HG02970 (cell line): ENCODE measurements around the gene DIP2B.
"Not testable (repeated sequence)": the region's sequence is repeated elsewhere in the genome, so short reads cannot be mapped to it uniquely, and the experiment has no call there.

Source experiments
- ATAC-seq: cut with Tn5 transposase; IDR thresholded peaks from one replicate; pipeline ENCODE4 v1.9.1; 2021; ENCODE audit warnings: mild to moderate bottlenecking, moderate library complexity, moderate number of reproducible peaks; ENCODE audit not compliant: unreplicated experiment, low FRiP score

The DIP2B gene

GRCh38 chr12:50546441-50547318 is 41.9 kb downstream of the DIP2B start:
- no peak for ATAC-seq

GRCh38 chr12:50547742-50548141 is 43.0 kb downstream of the DIP2B start:
- no peak for ATAC-seq

- ATAC-seq: no peak
These were observed 45.1 kb downstream of the DIP2B start for GRCh38 chr12:50549885-50550284.

GRCh38 chr12:50550530-50551223 is 45.9 kb downstream of the DIP2B start:
- ATAC-seq: no peak

GRCh38 chr12:50551866-50552265 is 47.1 kb downstream of the DIP2B start:
- ATAC-seq: no peak

- no peak for ATAC-seq
These were observed 49.9 kb downstream of the DIP2B start for GRCh38 chr12:50554651-50555050.

DNA sequence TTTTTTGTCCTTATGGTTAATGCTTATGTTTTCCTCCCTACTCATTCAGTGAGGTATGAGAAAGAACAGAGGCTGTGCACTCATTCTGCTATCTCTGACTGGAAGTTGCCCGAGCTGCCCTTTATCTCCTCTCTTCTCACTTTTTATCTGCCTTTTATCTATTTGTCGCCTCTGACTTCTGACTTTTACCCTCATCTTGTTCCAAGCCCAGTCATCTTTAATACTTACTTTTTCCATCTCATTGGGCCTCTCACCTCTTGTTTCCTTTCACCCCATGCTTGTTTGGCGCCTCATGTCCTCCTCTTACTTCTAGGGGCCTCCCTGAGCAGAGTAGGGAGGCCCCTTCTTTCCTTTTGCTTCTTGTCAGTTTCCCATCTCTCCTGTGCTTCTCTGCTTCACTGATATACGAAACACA is 50.7 kb downstream of the DIP2B start:
- no peak for ATAC-seq

DNA sequence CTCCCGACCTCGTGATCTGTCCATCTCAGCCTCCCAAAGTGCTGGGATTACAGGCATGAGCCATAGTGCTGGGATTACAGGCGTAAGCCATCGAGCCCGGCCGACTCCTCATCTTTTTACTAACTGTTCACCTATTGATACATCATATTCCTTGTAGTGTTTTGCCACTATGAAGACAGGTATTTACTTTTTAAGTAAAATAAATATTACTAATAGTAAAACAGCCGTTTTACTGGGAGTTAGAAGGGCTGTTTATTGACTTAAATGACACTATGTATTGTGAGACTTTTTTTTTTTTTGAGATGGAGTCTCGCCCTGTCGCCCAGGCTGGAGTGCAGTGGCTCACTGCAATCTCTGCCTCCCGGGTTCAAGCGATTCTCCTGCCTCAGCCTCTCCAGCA is 51.5 kb downstream of the DIP2B start:
- no peak for ATAC-seq

GRCh38 chr12:50556796-50557195 is 52.0 kb downstream of the DIP2B start:
- ATAC-seq: not testable (repeated sequence)

GRCh38 chr12:50557421-50557820 is 52.6 kb downstream of the DIP2B start:
- ATAC-seq: no peak

GRCh38 chr12:50558970-50559369 is 54.2 kb downstream of the DIP2B start:
- ATAC-seq: no peak

GRCh38 chr12:50562520-50563433 is 58.0 kb downstream of the DIP2B start:
- no peak for ATAC-seq

GRCh38 chr12:50563434-50563787 is 58.6 kb downstream of the DIP2B start:
- no peak for ATAC-seq

GRCh38 chr12:50564237-50564947 is 59.6 kb downstream of the DIP2B start:
- ATAC-seq: no peak

DNA sequence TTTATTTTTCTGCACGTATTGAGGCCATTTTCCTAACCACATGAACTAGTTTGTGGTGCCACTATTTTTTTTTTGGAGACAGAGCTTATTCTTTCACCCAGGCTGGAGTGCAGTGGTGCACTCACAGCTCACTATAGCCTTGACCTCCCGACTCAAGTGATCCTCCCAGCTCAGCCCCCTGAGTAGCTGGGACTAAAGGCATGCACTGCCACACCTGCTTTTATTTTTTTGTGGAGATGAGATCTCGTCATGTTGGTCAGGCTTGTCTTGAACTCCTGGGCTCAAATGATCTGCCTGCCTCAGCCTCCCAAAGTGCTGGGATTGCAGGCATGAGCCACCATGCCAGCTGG is 60.1 kb downstream of the DIP2B start:
- ATAC-seq: no peak

DNA sequence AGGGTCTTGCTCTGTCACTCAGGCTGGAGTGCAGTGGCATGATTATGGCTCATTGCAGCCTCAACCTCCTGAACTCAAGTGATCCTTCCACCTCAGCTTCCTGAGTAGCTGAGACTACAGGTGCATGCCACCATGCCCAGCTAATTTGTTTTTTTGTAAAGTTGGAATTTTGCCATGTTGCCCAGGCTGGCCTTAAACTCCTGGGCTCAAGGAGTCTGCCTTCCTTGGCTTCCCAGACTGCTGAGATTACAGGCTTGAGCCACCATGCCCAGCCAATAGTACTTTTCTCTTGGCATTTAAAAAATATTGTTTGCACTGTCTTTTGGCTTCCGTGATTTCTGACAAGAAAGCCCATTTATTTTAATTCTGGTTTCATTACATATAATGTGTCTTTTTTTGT is 61.3 kb downstream of the DIP2B start:
- ATAC-seq: no peak

DNA sequence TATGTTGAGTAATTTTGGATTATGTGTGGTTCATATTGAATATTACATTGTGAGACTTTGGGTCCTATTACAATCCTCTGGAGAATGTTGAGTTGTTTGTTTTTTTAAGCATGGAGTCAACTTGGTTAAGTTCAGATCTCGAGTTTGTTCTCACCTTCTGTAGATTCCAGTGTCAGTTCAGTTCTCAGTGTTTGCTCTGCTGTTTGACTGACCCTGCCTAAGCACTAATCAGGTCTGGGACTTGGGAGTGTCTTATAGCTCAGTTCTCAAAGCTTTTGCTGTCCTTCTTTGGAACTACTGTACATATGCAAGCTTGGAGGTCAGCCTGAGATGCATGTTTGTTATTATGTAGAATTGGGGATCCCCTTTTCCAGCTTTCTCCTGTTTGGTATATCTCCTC is 63.1 kb downstream of the DIP2B start:
- no peak for ATAC-seq

GRCh38 chr12:50568338-50569091 is 63.7 kb downstream of the DIP2B start:
- ATAC-seq: no peak

DNA sequence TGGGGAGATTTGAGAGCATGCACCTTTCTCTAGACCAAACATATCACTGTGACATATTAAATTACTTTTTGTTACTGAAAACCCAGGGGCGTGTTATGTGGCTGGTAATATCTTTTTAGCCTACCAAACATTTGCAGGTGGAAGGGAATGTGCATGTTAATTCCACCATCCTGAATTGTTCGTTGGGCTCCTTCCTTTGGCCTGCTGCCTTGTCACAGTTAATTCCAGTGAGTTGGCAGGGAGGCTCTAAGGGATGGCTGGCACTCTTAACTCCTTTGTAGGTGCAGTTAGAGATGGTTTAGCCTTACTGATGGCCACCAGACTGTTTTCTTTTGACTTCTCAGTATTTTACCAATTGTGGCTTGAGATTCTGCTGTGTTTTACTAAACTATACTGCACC is 64.5 kb downstream of the DIP2B start:
- ATAC-seq: no peak

- no peak for ATAC-seq
These were observed 65.1 kb downstream of the DIP2B start for GRCh38 chr12:50569876-50570275.
